ENCODE results near the gene HSPA1L.
A peak's percentile ranks its signal among the peaks of the same experiment; 100 is the strongest.

Gene HSPA1L

DNA sequence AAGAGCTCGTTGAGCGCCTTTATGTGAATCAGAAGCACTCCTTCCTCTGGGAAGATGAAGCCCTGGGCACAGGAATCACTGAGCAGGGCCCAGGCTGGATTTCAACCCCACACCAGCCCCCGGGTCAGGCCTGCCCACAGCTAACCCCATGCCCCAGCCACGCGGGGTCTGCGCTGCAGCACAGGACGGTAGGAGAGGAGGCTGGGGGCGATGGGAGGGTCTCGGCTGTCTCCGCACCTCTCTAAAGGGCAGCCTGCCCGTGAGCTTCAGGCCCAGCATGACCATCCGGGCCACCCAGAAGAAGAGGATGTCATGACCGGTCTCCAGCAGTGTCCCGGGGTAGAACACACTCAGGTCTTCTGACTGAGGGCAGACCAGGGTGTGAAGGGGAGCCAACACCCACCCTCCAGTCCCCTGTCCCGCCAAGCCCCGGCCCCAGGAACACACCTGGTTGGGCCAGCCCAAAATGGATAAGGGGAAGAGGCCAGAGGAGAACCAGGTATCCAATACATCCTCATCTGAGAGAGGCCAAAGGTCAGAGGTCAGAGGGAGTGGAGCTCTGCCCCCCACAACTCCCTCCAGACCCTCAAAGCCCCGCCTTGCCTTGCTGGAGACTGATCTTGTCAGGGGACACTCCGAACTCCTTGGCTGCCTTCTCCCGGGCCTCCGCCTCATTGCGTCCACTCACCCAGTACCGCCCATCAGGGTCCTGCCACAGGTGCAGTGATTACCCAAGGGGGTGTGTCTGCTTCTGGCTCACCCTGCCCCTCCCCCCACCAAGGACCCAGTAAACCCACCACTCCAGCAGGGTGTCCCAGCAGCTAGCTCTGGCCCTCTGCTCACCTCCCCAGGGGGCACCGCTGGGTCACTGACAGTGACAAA, 33.6 kb downstream of the HSPA1L start:
- DNase-seq (ENCODE audit: low spot score): no peak

DNA sequence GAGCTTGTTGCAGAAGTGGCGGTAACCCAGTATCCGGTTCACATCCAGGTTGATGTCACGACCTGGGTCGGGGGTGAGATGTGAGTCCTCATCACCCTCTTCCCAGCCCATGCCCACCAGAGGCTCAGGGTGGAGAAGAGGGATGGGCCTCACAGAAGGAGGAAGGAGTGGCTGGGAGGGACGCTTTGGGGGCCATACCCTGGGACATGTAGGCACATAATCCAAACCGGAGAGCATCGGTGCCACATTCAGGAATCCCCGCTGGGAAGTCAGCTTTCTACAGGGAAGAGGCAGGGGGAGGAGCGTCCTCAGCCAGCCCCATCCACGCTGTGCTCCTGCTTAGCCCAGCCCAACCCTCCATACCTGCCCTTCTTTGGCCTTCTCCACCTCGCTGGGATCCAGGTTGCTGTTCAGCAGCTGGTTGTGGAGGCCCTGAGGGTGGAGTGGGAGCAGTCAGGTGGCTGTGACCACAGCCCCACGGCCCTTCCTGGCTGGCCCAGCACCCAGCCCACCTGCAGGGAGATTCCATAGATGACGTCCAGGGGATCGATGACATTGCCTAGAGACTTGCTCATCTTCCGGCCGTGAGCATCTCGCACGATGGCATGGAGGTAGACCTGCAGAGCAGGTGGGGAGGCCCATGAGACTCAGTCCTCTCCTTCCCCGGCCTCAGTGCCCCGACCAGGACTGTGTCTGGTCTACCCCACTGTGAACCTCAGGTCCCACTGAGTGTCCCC, 34.4 kb downstream of the HSPA1L start:
- no peak for DNase-seq (ENCODE audit: low spot score)

DNA sequence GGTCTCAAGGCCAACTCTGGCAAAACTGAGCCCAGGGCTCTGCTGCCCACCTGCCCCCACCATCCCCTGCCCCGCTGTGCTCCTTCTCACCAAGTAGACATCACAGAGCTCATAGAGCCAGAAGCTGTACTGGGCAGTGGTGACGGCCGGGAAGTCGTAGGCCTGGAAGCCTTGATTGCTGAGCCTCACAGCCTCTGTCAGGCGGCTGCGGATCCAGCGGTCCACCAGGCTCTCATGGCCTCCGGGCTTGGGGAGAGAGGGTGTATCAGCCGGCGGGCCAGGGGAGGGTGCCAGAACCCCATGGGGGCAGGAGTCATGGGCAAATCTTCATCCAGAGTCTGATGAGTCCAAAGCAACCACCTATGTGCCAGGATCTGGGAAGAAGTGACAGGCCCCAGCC, 35.2 kb downstream of the HSPA1L start:
- DNase-seq (ENCODE audit: low spot score): no peak

DNA sequence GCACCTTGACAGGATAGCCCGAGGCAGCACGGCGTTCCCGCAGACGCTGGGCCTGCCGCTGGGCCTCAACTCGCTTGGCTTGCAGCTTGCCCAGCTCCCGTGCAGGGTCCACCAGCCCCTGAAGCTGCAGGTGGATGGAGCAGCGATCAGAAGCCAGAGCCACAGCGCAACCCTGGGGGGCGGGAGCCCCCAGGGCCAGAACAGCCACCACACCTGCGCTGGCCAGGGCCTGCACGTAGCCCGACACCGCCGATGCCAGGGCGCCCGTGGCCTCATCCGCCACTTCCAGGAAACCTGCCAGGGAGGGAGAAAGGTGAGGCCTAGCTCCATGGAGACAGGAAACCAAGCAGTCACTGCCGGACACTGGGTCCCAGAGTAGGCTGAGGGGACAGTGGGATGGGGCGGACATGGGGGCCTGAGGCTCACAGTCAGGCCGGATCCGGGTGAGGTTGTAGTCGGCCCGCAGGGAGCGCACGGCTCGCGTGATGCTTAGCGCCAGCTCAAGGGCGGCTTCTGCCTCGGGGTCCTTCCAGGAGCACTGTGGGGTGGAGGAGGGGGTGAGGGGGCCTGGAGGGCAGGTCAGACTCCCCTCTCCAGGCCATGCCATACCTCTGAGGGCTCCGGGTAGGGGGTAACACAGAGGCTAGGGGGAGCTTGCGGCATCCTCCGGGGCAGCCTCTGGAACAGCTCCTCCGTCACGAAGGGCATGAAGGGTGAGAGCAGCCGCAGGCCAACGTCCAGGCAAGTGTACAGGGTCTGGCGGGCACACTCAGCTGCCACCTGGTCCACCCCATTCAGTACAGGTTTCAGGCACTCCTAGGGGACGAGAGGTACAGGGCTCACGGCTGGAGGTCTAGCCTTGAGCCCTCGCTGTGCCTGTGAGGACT, 35.8 kb downstream of the HSPA1L start:
- no peak for DNase-seq (ENCODE audit: low spot score)

DNA sequence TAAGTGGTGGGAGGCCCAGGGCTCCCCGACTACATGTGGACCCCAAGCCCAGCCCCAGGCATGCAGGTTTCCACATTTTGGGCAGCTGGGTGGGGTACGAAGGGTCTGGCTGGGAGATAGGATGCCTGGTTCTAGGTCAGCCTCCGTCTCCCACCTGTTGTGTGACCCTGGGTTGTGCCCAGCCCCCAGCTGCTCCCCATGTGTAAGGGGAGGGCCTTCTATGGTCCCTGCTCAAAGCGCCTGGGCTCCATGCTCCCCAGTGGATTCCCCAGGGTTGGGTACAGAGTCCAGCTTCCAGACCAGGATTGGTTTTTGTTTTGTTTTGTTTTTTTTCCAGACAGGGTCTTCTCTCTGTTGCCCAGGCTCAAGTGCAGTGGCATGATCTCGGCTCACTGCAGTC, 36.9 kb downstream of the HSPA1L start:
- no peak for DNase-seq (ENCODE audit: low spot score)

DNA sequence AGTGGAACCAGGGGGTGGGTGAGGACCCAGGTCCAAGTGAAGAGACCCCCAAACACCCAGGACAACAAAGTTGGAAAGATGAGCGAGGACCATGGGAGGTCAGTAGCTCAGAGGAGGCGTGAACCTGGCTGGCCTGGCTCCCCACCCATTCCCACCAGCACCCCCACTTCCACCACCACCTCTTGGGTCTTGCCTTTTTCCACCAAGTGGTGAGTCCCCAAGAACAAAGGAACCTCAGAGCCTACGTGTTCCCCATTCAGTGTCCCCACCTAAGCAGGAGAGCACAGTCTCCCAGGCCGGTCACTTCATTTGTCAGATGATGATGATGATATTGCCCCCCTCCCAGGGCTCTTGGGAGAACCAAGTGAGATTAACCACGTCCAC, 37.4 kb downstream of the HSPA1L start:
- no peak for DNase-seq (ENCODE audit: low spot score)

DNA sequence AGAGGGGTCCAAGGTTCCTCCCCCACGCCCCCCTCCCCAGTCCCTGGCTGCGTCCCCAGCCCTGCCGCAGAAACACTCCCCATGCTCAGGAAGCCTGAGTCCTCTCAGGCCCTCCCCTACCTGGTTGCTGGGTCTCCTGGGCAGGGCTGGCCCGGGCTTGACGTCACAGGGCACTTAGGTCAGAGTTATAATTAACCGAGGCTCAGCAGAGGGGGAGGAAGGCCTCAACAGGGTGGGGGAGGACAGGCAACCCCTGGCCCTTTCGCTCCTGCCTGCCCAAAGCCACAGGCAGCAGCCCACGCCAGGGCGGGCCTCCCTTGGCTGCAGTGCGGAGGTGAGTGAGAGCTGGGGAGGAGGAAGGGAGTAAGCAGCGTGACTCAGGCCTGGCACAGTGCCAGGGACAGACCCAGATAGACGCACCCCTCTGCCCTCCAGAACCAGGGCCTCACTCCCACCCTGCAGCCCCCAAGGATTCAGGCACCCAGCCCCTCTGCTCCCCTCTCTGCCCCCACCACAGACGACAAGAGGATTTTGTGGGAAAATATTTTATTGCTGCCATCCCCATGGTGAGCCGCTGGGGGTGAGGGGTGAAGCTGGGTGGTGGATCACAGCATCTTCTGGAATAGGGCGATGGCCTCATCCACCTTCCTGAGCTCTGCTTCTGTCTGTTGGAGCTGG, 38.0 kb downstream of the HSPA1L start, which contains the start of gene VWA7:
Gene VWA7 (minus strand): TSS at position 340 of the 678 bp plus-strand sequence. CDS start 549 bp downstream, outside the sequence.
- DNase-seq (ENCODE audit: low spot score): peak; percentile 83

DNA sequence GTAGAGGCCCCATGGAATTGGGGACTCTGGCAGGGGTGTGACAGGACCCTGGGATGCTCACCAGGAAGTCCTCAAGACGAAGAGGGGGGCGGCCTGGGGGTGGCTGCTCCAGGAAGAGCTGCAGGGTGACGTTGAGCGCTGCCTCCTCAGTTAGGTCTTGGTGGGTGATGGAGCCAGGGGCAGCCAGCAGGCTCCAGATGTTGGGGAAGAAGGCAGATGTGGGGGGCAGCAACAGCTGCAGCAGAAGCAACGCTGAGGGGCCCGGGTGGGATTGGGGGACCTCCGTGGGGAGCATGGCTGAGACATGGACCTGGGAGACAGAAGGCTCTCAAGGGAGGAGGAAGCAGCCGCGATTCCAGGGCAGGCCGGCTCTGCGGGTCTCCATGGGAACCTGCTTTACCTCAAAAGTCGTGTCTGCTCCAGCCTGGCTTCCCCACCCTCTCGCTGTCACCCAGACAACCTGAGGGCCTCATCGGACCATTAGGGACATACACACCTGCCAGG, 38.5 kb downstream of the HSPA1L start:
- no peak for DNase-seq (ENCODE audit: low spot score)

DNA sequence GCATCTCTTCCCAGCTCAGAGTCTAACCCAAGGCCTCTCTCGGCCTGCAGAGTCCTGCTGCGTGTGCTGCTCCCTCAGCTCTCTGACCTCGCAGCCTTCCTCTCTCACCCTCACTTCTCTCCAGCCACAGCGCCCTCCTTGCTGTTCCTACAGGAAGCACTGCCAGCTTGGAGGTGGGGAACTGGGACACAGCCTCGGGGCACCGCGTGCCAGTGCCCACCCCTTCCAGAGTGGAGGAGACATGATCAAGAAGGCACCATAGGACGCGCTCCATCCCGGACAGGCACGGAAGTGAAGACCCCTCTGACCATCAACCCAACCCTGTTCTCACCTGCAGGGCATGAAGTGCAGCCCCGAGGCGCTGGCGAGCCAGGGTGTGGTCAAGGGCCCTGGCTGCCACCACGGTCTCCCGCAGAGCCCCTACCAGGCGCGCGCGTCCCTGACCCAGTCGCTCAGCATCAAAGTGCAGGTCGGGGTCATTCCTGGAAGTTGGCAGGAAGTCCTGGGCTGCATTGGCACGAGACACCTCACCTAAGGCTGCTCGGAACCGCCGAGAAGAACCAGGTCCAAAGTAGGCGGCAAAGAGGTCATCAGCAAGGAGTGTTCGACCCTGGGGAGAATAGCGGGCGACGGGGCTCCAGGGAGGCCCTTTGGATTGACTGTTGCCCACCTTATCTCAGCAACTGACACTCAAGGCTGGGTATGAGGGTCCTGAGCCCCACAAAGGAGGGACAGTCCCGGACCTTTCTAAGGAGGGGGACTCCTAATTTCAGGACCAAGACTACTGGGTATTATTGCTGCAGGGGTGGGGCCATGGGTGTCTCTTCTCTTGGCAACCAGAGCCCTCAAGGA, 39.2 kb downstream of the HSPA1L start:
- DNase-seq (ENCODE audit: low spot score): no peak

DNA sequence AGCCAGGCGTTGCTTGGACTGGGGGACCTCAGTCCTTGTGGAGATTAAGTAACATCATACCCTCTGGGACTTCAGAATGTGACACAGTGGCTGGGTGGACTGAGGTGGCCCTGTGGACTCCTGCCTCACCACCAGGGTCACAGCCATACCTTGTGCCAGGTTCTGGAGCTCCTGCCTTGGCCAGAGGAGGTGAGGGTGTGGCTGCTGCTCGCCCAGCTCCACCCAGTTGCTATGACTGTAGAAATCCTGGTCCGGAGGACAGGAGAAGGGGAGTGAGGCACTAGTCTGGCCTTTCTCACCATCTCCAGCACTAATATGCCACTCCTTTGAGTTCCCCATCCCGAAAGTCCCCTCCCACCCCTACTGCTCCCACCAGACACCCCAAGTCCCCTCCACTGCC, 39.9 kb downstream of the HSPA1L start:
- DNase-seq (ENCODE audit: low spot score): peak; percentile 58

DNA sequence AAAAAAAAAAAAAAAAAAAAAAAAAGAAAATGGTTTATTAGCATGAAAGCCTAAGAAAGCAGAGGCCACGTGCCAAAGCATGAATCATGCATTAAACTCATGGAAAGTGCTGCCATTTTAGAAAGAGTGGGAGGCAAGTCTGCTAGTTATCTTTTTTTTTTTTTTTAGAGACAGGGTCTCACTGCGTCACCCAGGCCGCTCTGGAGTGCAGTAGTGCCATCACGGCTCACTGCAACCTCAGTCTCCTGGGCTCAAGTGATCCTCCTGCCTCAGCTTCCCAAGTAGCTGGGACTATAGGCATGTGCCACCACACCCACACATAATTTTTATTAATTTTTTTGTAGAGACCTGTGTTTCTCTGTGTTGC, 43.1 kb downstream of the HSPA1L start:
- DNase-seq (ENCODE audit: low spot score): no peak

DNA sequence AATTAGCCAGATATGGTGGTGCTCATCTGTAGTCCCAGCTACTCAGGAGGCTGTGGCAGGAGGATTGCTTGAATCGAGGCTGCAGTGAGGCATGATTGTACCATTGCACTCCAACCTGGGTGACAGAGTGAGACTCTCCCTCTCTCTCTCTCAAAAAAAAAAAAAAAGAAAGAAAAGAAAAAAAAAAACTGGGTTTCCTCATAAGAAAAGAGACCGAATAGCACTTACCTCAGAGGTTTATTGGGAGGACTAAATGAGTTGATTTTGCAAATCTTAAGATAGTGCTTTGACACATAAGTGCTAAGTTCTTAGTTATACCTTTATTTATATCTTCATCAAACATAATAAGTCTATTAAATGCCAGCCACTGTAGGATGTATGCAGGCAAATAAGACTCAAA, 44.2 kb downstream of the HSPA1L start:
- no peak for DNase-seq (ENCODE audit: low spot score)

DNA sequence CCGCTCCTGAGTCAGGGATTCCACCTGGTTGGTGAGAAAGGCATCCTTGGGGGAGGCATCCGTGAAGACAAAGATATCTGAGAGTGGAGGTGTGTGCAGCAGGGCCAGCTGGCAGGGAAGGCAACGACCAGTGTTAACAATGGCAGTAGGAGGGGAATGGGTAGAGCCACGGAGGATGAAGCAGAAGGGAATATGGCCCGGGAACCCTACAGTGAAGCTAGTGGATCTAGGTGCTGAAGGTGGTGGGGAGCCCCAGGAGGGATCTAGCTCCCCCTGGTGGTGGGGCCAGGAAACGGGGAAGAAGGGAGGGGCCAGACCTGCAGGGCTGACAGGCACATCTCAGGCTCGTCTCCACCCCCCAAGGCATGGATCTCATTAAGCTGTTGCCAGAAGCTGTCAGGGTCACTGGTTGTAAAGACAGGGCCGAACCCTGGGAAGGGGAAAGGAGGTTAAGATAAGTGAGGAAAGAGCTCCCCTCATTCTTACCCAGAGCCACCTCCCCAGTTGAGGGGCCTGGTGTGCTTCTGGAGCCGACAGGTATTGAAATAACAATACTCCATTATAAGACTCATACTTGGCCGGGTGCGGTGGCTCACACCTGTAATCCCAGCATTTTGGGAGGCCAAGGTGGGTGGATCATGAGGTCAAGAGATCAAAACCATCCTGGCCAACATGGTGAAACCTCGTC, 45.3 kb downstream of the HSPA1L start:
- peak; percentile 46 for DNase-seq (ENCODE audit: low spot score)

DNA sequence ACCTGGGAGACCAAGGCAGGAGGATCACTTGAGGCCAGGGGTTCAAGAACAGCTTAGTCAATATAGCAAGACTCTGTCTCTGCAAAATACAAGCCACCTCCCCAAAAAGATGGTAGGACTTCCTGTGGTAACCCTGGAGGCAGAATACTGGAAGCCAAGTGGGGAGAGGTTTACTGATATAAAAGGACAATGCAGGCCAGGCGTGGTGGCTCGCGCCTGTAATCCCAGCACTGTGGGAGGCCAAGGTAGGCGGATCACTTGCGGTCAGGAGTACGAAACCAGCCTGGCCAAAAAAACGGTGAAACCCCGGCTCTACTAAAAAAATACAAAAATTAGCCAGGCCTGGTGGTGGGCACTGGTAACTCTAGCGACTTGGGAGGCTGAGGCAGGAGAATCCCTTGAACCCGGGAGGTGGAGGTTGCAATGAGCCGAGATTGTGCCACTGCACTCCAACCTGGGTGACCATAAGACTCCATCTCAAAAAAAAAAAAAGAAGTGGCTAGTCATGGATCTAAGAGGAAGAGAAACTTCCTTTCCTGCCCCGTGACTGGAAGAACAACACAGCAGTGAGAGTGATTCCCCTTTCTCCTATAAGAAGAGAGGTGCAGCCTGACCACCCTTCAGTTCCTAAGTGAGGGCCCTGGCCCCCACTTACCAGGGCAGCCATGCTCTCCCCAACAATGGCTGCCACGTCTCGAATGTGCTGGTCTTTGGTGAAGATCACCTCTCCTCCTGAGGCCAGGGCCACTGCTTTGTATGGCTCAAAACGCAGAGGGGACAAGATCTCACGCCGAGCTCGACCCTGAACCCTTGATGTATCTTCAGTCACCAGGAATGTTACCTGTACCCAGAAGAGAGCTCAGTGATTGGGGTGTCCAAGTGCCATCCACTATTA, 46.5 kb downstream of the HSPA1L start:
- DNase-seq (ENCODE audit: low spot score): no peak

DNA sequence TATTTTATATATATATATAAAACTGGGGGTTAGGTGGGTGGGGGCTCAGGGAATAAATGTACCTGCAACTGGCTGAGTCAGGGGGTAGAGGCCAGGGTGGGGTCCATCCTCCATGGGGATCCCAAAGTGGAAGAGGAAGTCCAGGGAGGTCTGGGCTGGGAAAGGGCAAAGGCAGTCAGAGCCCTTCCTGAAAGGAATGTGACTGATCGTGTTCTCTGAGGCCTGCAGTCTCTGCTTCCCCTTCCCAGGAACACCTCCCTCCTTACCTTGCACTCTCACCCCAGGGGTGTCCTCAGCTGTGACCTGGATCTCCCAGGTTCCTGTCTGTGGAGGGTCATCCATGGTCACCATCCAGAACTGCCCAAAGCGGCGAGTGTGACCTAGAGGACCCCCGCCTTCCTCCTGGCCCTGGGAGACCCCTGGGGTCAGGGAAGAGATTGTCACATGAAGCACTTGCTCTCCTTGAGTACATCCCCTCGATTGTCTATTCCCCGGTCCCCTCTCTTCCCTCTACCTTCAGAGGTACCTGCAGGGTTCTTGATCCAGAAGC, 47.9 kb downstream of the HSPA1L start:
- DNase-seq (ENCODE audit: low spot score): no peak

DNA sequence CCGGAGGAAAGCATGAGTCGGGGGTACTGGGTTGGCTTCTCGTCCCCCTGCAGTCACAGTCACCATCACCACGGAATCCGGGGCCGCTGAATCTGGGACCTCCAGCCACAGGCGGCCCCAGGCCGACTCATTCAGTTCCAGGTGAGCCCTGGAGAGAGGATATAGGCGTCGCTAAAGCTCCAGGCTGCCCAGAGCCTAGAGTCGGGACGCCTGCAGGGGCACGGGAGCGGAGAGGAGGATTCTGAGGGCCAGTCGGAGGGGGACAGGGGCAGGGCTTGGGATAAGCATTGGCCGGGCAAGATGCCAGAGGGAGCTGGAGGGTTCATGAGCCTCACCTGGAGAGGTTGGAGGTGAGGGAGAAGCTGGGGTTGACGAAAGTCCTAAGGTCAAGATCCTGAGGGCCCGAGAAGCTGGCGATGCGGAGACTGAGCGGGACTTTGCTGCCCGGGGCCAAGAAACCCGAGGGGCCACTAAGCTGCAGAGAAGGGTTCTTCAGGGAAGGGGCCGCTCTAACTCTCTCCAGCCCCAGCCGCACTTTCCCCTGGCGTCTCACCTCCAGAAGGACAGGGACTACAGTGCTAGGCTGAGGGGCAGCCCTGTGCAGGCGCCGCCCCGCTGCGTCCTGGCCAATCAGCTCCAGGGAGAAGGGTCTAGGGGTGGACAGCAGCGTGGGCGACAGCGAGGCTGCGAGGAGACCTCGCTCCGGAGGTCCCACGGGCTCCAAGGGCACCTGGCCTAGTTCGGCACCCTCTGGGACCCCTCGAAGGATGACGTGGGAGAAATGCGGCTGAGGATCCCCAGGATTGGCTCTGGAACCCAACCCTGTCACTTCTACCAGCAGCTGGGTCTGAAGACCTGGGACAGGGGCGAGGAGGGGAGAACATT, 48.9 kb downstream of the HSPA1L start:
- no peak for DNase-seq (ENCODE audit: low spot score)

DNA sequence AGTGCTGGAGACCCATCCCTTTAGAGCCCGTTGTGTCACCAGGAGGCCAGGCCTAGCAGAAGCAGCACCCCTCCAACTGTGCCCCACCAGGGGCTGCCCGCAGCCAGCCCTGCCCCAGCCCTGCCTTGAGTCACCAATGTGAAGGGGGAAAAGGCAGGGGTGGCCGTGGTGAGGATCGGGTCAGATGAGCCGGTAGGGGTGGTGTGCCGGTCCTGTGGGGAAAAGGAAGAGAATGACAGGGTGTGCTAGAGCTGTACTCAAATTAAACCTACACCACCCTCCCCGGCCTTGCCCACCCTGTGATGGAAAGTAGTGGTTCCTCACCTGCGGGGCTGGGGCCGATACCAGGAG, 49.5 kb downstream of the HSPA1L start:
- no peak for DNase-seq (ENCODE audit: low spot score)

DNA sequence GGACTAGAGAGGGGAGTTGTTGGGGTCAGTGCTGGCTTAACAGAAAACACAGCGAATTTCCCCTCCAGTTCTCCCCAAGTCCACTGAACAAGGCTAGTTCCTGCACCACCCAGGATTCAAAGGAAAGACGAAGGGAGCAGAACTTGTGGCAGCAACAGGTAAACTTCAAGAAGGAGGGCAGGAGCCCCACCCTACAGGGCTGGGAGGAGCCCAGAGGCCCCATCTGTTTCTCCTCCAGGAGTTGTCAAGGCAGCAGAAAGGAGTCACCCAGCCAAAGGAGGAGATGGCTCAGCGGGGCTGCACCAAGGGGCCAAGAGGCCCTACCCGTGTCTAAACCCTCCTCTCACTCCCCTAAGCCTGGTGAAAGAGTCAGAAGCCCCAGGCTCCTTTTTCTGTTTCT, 50.9 kb downstream of the HSPA1L start:
- DNase-seq (ENCODE audit: low spot score): no peak
